Measurements from ENCODE around the gene RPS6KA4. TPM values are rescaled to one million over a fixed set of nuclear protein-coding genes. Genes with fewer than 3 reads are reported as not detected.

RPS6KA4 gene
- polyA plus RNA-seq, 4 donors = 27.5 to 33.4 (median 29.3) TPM

GRCh38 chr11:64390558-64390957, 31.6 kb downstream of the RPS6KA4 start:
- no peak overlapping the region for H3K27ac ChIP-seq (ENCODE audit: low read depth in 1 of 3, low read length in 2 of 3)
- no peaks in the 10 kb centered on the region for H3K36me3 ChIP-seq (ENCODE audit: control insufficient read depth in 3 of 3, insufficient read depth in 2 of 3, low read depth in 1 of 3, low read length in 3 of 3)
- FAIRE-seq = no peak
- WGBS, 3 donors = 81 to 92% (median 86%) methylated on average over 3 of the region's 3 CpGs
- H3K27me3 ChIP-seq (ENCODE audit: control insufficient read depth in 3 of 3, insufficient read depth in 3 of 3, low read length in 3 of 3) = peaks cover 0 to 10% (median 0%) of the 10 kb centered on the region in 3 donors
- H3K9me3 ChIP-seq (ENCODE audit: control insufficient read depth in 2 of 2, insufficient read depth in 1 of 2, low read depth in 1 of 2, low read length in 1 of 2) = peaks cover 0 to 3% of the 10 kb centered on the region in 2 donors
- no peak for DNase-seq
- H3K4me3 ChIP-seq (ENCODE audit: low read depth in 1 of 3, low read length in 3 of 3) = no peak overlapping the region
- H3K4me1 ChIP-seq (ENCODE audit: control insufficient read depth in 3 of 3, insufficient read depth in 2 of 3, low read depth in 1 of 3, low read length in 2 of 3) = no peaks in the 10 kb centered on the region

- WGBS, 3 donors = 84 to 93% (median 92%) methylated on average over 3 of the region's 3 CpGs
- H3K27ac ChIP-seq (ENCODE audit: low read depth in 1 of 3, low read length in 2 of 3) = no peak overlapping the region
- peaks cover 0 to 9% (median 0%) of the 10 kb centered on the region in 3 donors for H3K27me3 ChIP-seq (ENCODE audit: control insufficient read depth in 3 of 3, insufficient read depth in 3 of 3, low read length in 3 of 3)
- H3K4me1 ChIP-seq (ENCODE audit: control insufficient read depth in 3 of 3, insufficient read depth in 2 of 3, low read depth in 1 of 3, low read length in 2 of 3) = peaks cover 0 to 6% (median 0%) of the 10 kb centered on the region in 3 donors
- no peaks in the 10 kb centered on the region for H3K36me3 ChIP-seq (ENCODE audit: control insufficient read depth in 3 of 3, insufficient read depth in 2 of 3, low read depth in 1 of 3, low read length in 3 of 3)
- no peak for FAIRE-seq
- no peak for DNase-seq
- H3K9me3 ChIP-seq (ENCODE audit: control insufficient read depth in 2 of 2, insufficient read depth in 1 of 2, low read depth in 1 of 2, low read length in 1 of 2) = peaks cover 0 to 3% of the 10 kb centered on the region in 2 donors
- H3K4me3 ChIP-seq (ENCODE audit: low read depth in 1 of 3, low read length in 3 of 3) = no peak overlapping the region
Measured at GRCh38 chr11:64391839-64392238, 32.9 kb downstream of the RPS6KA4 start.

- WGBS, 3 donors = 65 to 77% (median 70%) methylated on average over 13 of the region's 13 CpGs
- H3K36me3 ChIP-seq (ENCODE audit: control insufficient read depth in 3 of 3, insufficient read depth in 2 of 3, low read depth in 1 of 3, low read length in 3 of 3) = no peaks in the 10 kb centered on the region
- H3K4me3 ChIP-seq (ENCODE audit: low read depth in 1 of 3, low read length in 3 of 3) = no peak overlapping the region
- FAIRE-seq (no peak), DNase-seq (no peak)
- H3K27me3 ChIP-seq (ENCODE audit: control insufficient read depth in 3 of 3, insufficient read depth in 3 of 3, low read length in 3 of 3) = peaks cover 0 to 4% (median 0%) of the 10 kb centered on the region in 3 donors
- no peaks in the 10 kb centered on the region for H3K9me3 ChIP-seq (ENCODE audit: control insufficient read depth in 2 of 2, insufficient read depth in 1 of 2, low read depth in 1 of 2, low read length in 1 of 2)
- H3K4me1 ChIP-seq (ENCODE audit: control insufficient read depth in 3 of 3, insufficient read depth in 2 of 3, low read depth in 1 of 3, low read length in 2 of 3) = peaks cover 0 to 6% (median 0%) of the 10 kb centered on the region in 3 donors
- H3K27ac ChIP-seq (ENCODE audit: low read depth in 1 of 3, low read length in 2 of 3) = no peak overlapping the region
Measured at GRCh38 chr11:64395545-64396078, 36.6 kb downstream of the RPS6KA4 start.

- WGBS, 3 donors = 24 to 48% (median 43%) methylated on average over 15 of the region's 15 CpGs
- no peak for FAIRE-seq
- peak in 1 of 2 donors; percentile 20 for DNase-seq
- H3K9me3 ChIP-seq (ENCODE audit: control insufficient read depth in 2 of 2, insufficient read depth in 1 of 2, low read depth in 1 of 2, low read length in 1 of 2) = no peaks in the 10 kb centered on the region
- no peak overlapping the region for H3K4me3 ChIP-seq (ENCODE audit: low read depth in 1 of 3, low read length in 3 of 3)
- peaks cover 0 to 6% (median 0%) of the 10 kb centered on the region in 3 donors for H3K4me1 ChIP-seq (ENCODE audit: control insufficient read depth in 3 of 3, insufficient read depth in 2 of 3, low read depth in 1 of 3, low read length in 2 of 3)
- H3K36me3 ChIP-seq (ENCODE audit: control insufficient read depth in 3 of 3, insufficient read depth in 2 of 3, low read depth in 1 of 3, low read length in 3 of 3) = no peaks in the 10 kb centered on the region
- H3K27ac ChIP-seq (ENCODE audit: low read depth in 1 of 3, low read length in 2 of 3) = no peak overlapping the region
- H3K27me3 ChIP-seq (ENCODE audit: control insufficient read depth in 3 of 3, insufficient read depth in 3 of 3, low read length in 3 of 3) = peaks cover 0 to 4% (median 0%) of the 10 kb centered on the region in 3 donors
Measured at GRCh38 chr11:64396079-64396591, 37.2 kb downstream of the RPS6KA4 start.

- WGBS, 3 donors = 34 to 51% (median 44%) methylated on average over 6 of the region's 6 CpGs
- peak in 1 of 2 donors; percentile 4 for DNase-seq
- no peak for FAIRE-seq
Measured at GRCh38 chr11:64400102-64400501, 41.1 kb downstream of the RPS6KA4 start.

GRCh38 chr11:64400667-64401066, 41.7 kb downstream of the RPS6KA4 start:
- DNase-seq = no peak
- Histone ChIP-seq H3K4me3 (ENCODE audit: low read depth in 1 of 3, low read length in 3 of 3) (no peak overlapping the region), H3K27me3 (ENCODE audit: control insufficient read depth in 3 of 3, insufficient read depth in 3 of 3, low read length in 3 of 3) (peaks cover 0 to 3% (median 2%) of the 10 kb centered on the region in 3 donors), H3K36me3 (ENCODE audit: control insufficient read depth in 3 of 3, insufficient read depth in 2 of 3, low read depth in 1 of 3, low read length in 3 of 3) (no peaks in the 10 kb centered on the region), H3K27ac (ENCODE audit: low read depth in 1 of 3, low read length in 2 of 3) (no peak overlapping the region), H3K9me3 (ENCODE audit: control insufficient read depth in 2 of 2, insufficient read depth in 1 of 2, low read depth in 1 of 2, low read length in 1 of 2) (peaks cover 0 to 6% of the 10 kb centered on the region in 2 donors), H3K4me1 (ENCODE audit: control insufficient read depth in 3 of 3, insufficient read depth in 2 of 3, low read depth in 1 of 3, low read length in 2 of 3) (peaks cover 0 to 6% (median 0%) of the 10 kb centered on the region in 3 donors)
- no peak for FAIRE-seq
- 40 to 72% (median 53%) methylated on average over 3 of the region's 3 CpGs for WGBS, 3 donors

More at GRCh38 chr11:64400102-64400501, 41.1 kb downstream of the RPS6KA4 start:
- Histone ChIP-seq H3K36me3 (ENCODE audit: control insufficient read depth in 3 of 3, insufficient read depth in 2 of 3, low read depth in 1 of 3, low read length in 3 of 3) (no peaks in the 10 kb centered on the region), H3K27me3 (ENCODE audit: control insufficient read depth in 3 of 3, insufficient read depth in 3 of 3, low read length in 3 of 3) (peaks cover 0 to 4% (median 2%) of the 10 kb centered on the region in 3 donors), H3K27ac (ENCODE audit: low read depth in 1 of 3, low read length in 2 of 3) (no peak overlapping the region), H3K4me3 (ENCODE audit: low read depth in 1 of 3, low read length in 3 of 3) (no peak overlapping the region), H3K4me1 (ENCODE audit: control insufficient read depth in 3 of 3, insufficient read depth in 2 of 3, low read depth in 1 of 3, low read length in 2 of 3) (peaks cover 0 to 6% (median 0%) of the 10 kb centered on the region in 3 donors), H3K9me3 (ENCODE audit: control insufficient read depth in 2 of 2, insufficient read depth in 1 of 2, low read depth in 1 of 2, low read length in 1 of 2) (peaks cover 0 to 6% of the 10 kb centered on the region in 2 donors)

- H3K4me3 ChIP-seq (ENCODE audit: low read depth in 1 of 3, low read length in 3 of 3) = no peak overlapping the region
- peaks cover 0 to 6% of the 10 kb centered on the region in 2 donors for H3K9me3 ChIP-seq (ENCODE audit: control insufficient read depth in 2 of 2, insufficient read depth in 1 of 2, low read depth in 1 of 2, low read length in 1 of 2)
- H3K27me3 ChIP-seq (ENCODE audit: control insufficient read depth in 3 of 3, insufficient read depth in 3 of 3, low read length in 3 of 3) = peaks cover 0 to 6% (median 2%) of the 10 kb centered on the region in 3 donors
- H3K36me3 ChIP-seq (ENCODE audit: control insufficient read depth in 3 of 3, insufficient read depth in 2 of 3, low read depth in 1 of 3, low read length in 3 of 3) = no peaks in the 10 kb centered on the region
- WGBS, 3 donors = 81 to 93% (median 89%) methylated on average over 7 of the region's 7 CpGs
- FAIRE-seq (no peak), DNase-seq (no peak)
- peaks cover 0 to 8% (median 0%) of the 10 kb centered on the region in 3 donors for H3K4me1 ChIP-seq (ENCODE audit: control insufficient read depth in 3 of 3, insufficient read depth in 2 of 3, low read depth in 1 of 3, low read length in 2 of 3)
- H3K27ac ChIP-seq (ENCODE audit: low read depth in 1 of 3, low read length in 2 of 3) = no peak overlapping the region
Measured at GRCh38 chr11:64401775-64402174, 42.8 kb downstream of the RPS6KA4 start.

- Histone ChIP-seq H3K4me1 (ENCODE audit: control insufficient read depth in 3 of 3, insufficient read depth in 2 of 3, low read depth in 1 of 3, low read length in 2 of 3) (peaks cover 0 to 12% (median 0%) of the 10 kb centered on the region in 3 donors), H3K36me3 (ENCODE audit: control insufficient read depth in 3 of 3, insufficient read depth in 2 of 3, low read depth in 1 of 3, low read length in 3 of 3) (no peaks in the 10 kb centered on the region), H3K4me3 (ENCODE audit: low read depth in 1 of 3, low read length in 3 of 3) (no peak overlapping the region), H3K27me3 (ENCODE audit: control insufficient read depth in 3 of 3, insufficient read depth in 3 of 3, low read length in 3 of 3) (peaks cover 0 to 6% (median 2%) of the 10 kb centered on the region in 3 donors), H3K27ac (ENCODE audit: low read depth in 1 of 3, low read length in 2 of 3) (no peak overlapping the region), H3K9me3 (ENCODE audit: control insufficient read depth in 2 of 2, insufficient read depth in 1 of 2, low read depth in 1 of 2, low read length in 1 of 2) (peaks cover 0 to 6% of the 10 kb centered on the region in 2 donors)
- DNase-seq = no peak
- no peak for FAIRE-seq
- WGBS, 3 donors = 78 to 83% (median 82%) methylated on average over 5 of the region's 5 CpGs
Measured at GRCh38 chr11:64403106-64403505, 44.1 kb downstream of the RPS6KA4 start.

All from small intestine (tissue), 7 donors.